Measurements from ENCODE around the gene ALOX5AP.
A peak's percentile ranks its signal among the peaks of the same experiment; 100 is the strongest.

Gene ALOX5AP

GRCh38 chr13:30750036-30750435 is 14.7 kb downstream of the ALOX5AP start:
- Histone ChIP-seq H3K4me2 (peak overlapping the region in 4 of 11 experiments; percentile 0 to 34 (median 6); a peak in 4 of 22 replicates), H4K20me1 (peaks cover 0 to 100% (median 100%) of the 10 kb centered on the region in 11 experiments; a peak in 17 of 22 replicates), H3K9me3 (replicated peaks in 1 of 11) (peaks cover 0 to 5% (median 0%) of the 10 kb centered on the region in 11 experiments; a peak in 2 of 22 replicates), H3K27me3 (no peaks in the 10 kb centered on the region), H3K36me3 (peaks cover 0 to 100% (median 100%) of the 10 kb centered on the region in 11 experiments; a peak in 20 of 22 replicates), H3K27ac (no peak overlapping the region), H3K9ac (no peak overlapping the region), H3K4me3 (no peak overlapping the region), H3K4me1 (peaks cover 1 to 84% (median 31%) of the 10 kb centered on the region in 10 experiments; a peak in 19 of 20 replicates)
- no peak for TF ChIP-seq Cebpa-rat (IDR thresholded peaks at IDR 0.05)

GRCh38 chr13:30751183-30751933 is 16.0 kb downstream of the ALOX5AP start:
- H3K9ac ChIP-seq: no peak overlapping the region; a peak in 1 of 22 replicates
- no peak for TF ChIP-seq Cebpa-rat (IDR thresholded peaks at IDR 0.05)
- H3K4me2 ChIP-seq: peak overlapping the region in 4 of 11 experiments; percentile 0 to 57 (median 18); a peak in 8 of 22 replicates
- H3K4me3 ChIP-seq: no peak overlapping the region
- peaks cover 0 to 71% (median 18%) of the 10 kb centered on the region in 10 experiments; a peak in 10 of 20 replicates for H3K4me1 ChIP-seq
- peaks cover 0 to 100% (median 100%) of the 10 kb centered on the region in 11 experiments; a peak in 17 of 22 replicates for H4K20me1 ChIP-seq
- peak overlapping the region in 1 of 11 experiments; percentile 1; a peak in 3 of 22 replicates for H3K27ac ChIP-seq
- no peaks in the 10 kb centered on the region for H3K27me3 ChIP-seq
- peaks cover 0 to 100% (median 100%) of the 10 kb centered on the region in 11 experiments; a peak in 20 of 22 replicates for H3K36me3 ChIP-seq
- peaks cover 0 to 5% (median 0%) of the 10 kb centered on the region in 11 experiments; a peak in 2 of 22 replicates for H3K9me3 ChIP-seq (replicated peaks in 1 of 11)

GRCh38 chr13:30752201-30752797 is 17.0 kb downstream of the ALOX5AP start:
- no peak for TF ChIP-seq Cebpa-rat (IDR thresholded peaks at IDR 0.05)
- peak overlapping the region in 3 of 11 experiments; percentile 3 to 57 (median 34); a peak in 4 of 22 replicates for H3K4me2 ChIP-seq
- peaks cover 0 to 100% (median 100%) of the 10 kb centered on the region in 11 experiments; a peak in 17 of 22 replicates for H4K20me1 ChIP-seq

GRCh38 chr13:30753030-30753616 is 17.8 kb downstream of the ALOX5AP start:
- no peaks in the 10 kb centered on the region for H3K27me3 ChIP-seq

More at GRCh38 chr13:30752201-30752797, 17.0 kb downstream of the ALOX5AP start:
- Histone ChIP-seq H3K9me3 (replicated peaks in 1 of 11) (peaks cover 0 to 5% (median 0%) of the 10 kb centered on the region in 11 experiments; a peak in 2 of 22 replicates), H3K4me3 (no peak overlapping the region), H3K36me3 (peaks cover 0 to 100% (median 100%) of the 10 kb centered on the region in 11 experiments; a peak in 20 of 22 replicates), H3K27ac (peak overlapping the region in 2 of 11 experiments; percentile 7 to 21; a peak in 2 of 22 replicates), H3K9ac (no peak overlapping the region; a peak in 1 of 22 replicates), H3K4me1 (peaks cover 0 to 64% (median 15%) of the 10 kb centered on the region in 10 experiments; a peak in 9 of 20 replicates), H3K27me3 (no peaks in the 10 kb centered on the region)

GRCh38 chr13:30755678-30756077 is 20.3 kb downstream of the ALOX5AP start:
- Histone ChIP-seq H4K20me1 (peaks cover 0 to 100% (median 100%) of the 10 kb centered on the region in 11 experiments; a peak in 17 of 22 replicates), H3K9me3 (replicated peaks in 1 of 11) (0 out of 22 replicates have a peak, but pooled peaks cover 0 to 4% (median 0%) of the 10 kb centered on the region in 11 experiments), H3K27me3 (no peaks in the 10 kb centered on the region), H3K4me1 (peaks cover 0 to 61% (median 9%) of the 10 kb centered on the region in 10 experiments; a peak in 9 of 20 replicates), H3K4me2 (no peak overlapping the region), H3K4me3 (no peak overlapping the region), H3K27ac (no peak overlapping the region), H3K9ac (no peak overlapping the region), H3K36me3 (peaks cover 0 to 100% (median 100%) of the 10 kb centered on the region in 11 experiments; a peak in 20 of 22 replicates)
- no peak for TF ChIP-seq Cebpa-rat (IDR thresholded peaks at IDR 0.05)

More at GRCh38 chr13:30753030-30753616, 17.8 kb downstream of the ALOX5AP start:
- Histone ChIP-seq H3K4me2 (no peak overlapping the region), H3K27ac (no peak overlapping the region; a peak in 1 of 22 replicates), H3K4me1 (peaks cover 0 to 61% (median 16%) of the 10 kb centered on the region in 10 experiments; a peak in 9 of 20 replicates), H3K9me3 (replicated peaks in 1 of 11) (peaks cover 0 to 5% (median 0%) of the 10 kb centered on the region in 11 experiments; a peak in 2 of 22 replicates), H3K36me3 (peaks cover 0 to 100% (median 100%) of the 10 kb centered on the region in 11 experiments; a peak in 20 of 22 replicates), H3K4me3 (no peak overlapping the region), H3K9ac (no peak overlapping the region), H4K20me1 (peaks cover 0 to 100% (median 100%) of the 10 kb centered on the region in 11 experiments; a peak in 17 of 22 replicates)
- no peak for TF ChIP-seq Cebpa-rat (IDR thresholded peaks at IDR 0.05)

- H3K27me3 ChIP-seq: no peaks in the 10 kb centered on the region
- no peak overlapping the region for H3K4me2 ChIP-seq
- H4K20me1 ChIP-seq: peaks cover 0 to 100% (median 100%) of the 10 kb centered on the region in 11 experiments; a peak in 17 of 22 replicates
- peaks cover 0 to 100% (median 100%) of the 10 kb centered on the region in 11 experiments; a peak in 20 of 22 replicates for H3K36me3 ChIP-seq
- H3K27ac ChIP-seq: no peak overlapping the region
- H3K9ac ChIP-seq: no peak overlapping the region
- TF ChIP-seq Cebpa-rat (IDR thresholded peaks at IDR 0.05): no peak
- H3K4me3 ChIP-seq: no peak overlapping the region
- no peaks in the 10 kb centered on the region for H3K9me3 ChIP-seq (replicated peaks in 1 of 11)
- peaks cover 0 to 61% (median 1%) of the 10 kb centered on the region in 10 experiments; a peak in 8 of 20 replicates for H3K4me1 ChIP-seq
Measured at GRCh38 chr13:30757026-30757742, 21.8 kb downstream of the ALOX5AP start.

GRCh38 chr13:30759748-30760147 is 24.4 kb downstream of the ALOX5AP start:
- Histone ChIP-seq H4K20me1 (peaks cover 0 to 100% (median 91%) of the 10 kb centered on the region in 11 experiments; a peak in 16 of 22 replicates), H3K4me2 (peak overlapping the region in 3 of 11 experiments; percentile 4 to 44 (median 28); a peak in 4 of 22 replicates), H3K36me3 (peaks cover 0 to 100% (median 100%) of the 10 kb centered on the region in 11 experiments; a peak in 20 of 22 replicates), H3K4me3 (no peak overlapping the region), H3K27ac (no peak overlapping the region), H3K27me3 (no peaks in the 10 kb centered on the region), H3K9ac (no peak overlapping the region), H3K4me1 (peaks cover 0 to 61% (median 11%) of the 10 kb centered on the region in 10 experiments; a peak in 10 of 20 replicates), H3K9me3 (replicated peaks in 1 of 11) (no peaks in the 10 kb centered on the region)
- no peak for TF ChIP-seq Cebpa-rat (IDR thresholded peaks at IDR 0.05)
